Measurements from ENCODE around the gene CPXM2. TPM values are rescaled to one million over a fixed set of nuclear protein-coding genes. Genes with fewer than 3 reads are reported as not detected.

The CPXM2 gene
- total and polyA plus RNA-seq, 2 donors (not counting 1 experiment from before 2014, with no cell fraction given): not detected

DNA sequence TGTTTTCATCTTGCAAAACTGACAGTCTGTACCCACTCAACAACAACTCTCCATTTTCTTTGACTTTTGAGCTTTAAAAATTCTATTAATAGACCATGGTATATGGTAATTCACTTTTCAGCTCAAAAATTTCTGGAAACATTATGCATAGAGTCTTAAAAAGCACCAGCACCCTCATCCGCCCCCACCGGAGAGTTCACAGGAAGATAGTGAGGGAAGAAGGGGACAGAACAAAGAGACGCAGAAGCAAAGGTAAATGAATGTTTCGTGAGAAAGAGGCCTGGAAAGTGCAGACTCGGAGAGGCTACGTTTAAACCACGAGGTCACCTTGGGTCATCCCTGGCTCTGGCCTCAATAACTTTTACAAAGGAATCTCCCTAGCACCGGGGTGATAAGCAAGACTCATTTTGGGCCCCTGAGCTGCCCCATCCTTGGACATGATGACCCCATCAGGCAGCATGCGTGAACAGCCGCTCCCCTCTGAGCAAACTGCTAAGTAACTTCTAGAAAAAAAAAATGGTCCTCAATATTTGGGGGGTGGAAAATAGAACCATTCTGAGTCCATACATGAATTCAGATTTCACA is 96.3 kb downstream of the CPXM2 start:
- Histone ChIP-seq H3K36me3 (replicated peaks in 1 of 2; ENCODE audit: control extremely low read depth in 1 of 2, control insufficient read depth in 1 of 2, extremely low read depth in 1 of 2, insufficient read depth in 2 of 2, low read length in 1 of 2) (no peaks in the 10 kb centered on the region), H3K9ac (ENCODE audit: low read length) (no peak overlapping the region), H3K4me3 (ENCODE audit: control extremely low read depth in 1 of 5, extremely low read depth in 1 of 5, insufficient read depth in 1 of 5, low read depth in 2 of 5, low read length in 4 of 5) (no peak overlapping the region), H3K4me1 (ENCODE audit: control insufficient read depth in 2 of 2, insufficient read depth in 2 of 2, low read length in 2 of 2) (no peaks in the 10 kb centered on the region), H3K9me3 (ENCODE audit: control extremely low read depth in 1 of 3, control insufficient read depth in 2 of 3, insufficient read depth in 1 of 3, low read length in 2 of 3) (peaks cover 0 to 13% (median 0%) of the 10 kb centered on the region in 3 donors), H3K27me3 (replicated peaks in 1 of 4; ENCODE audit: control extremely low read depth in 1 of 4, control insufficient read depth in 3 of 4, insufficient read depth in 4 of 4, low read length in 3 of 4) (no peaks in the 10 kb centered on the region), H3K27ac (ENCODE audit: low read length in 2 of 2) (no peak overlapping the region), H2AFZ (ENCODE audit: insufficient read depth, low read depth, low read length, poor library complexity, severe bottlenecking) (no peak overlapping the region), H3K4me2 (replicated peaks; ENCODE audit: low read depth, low read length, poor library complexity, severe bottlenecking) (no peak overlapping the region), H3K79me2 (ENCODE audit: control insufficient read depth, insufficient read depth, low read length) (no peaks in the 10 kb centered on the region), H4K20me1 (ENCODE audit: control insufficient read depth, insufficient read depth, low read length, poor library complexity, severe bottlenecking) (no peaks in the 10 kb centered on the region)
- ChIA-PET POLR2A (no interaction called here), CTCF (no interaction called here)
- peaks cover 23% of the 10 kb centered on the region for H3K27me3 Mint-ChIP-seq
- H3K4me1 Mint-ChIP-seq: no peaks in the 10 kb centered on the region
- TF ChIP-seq, protein P1, sequence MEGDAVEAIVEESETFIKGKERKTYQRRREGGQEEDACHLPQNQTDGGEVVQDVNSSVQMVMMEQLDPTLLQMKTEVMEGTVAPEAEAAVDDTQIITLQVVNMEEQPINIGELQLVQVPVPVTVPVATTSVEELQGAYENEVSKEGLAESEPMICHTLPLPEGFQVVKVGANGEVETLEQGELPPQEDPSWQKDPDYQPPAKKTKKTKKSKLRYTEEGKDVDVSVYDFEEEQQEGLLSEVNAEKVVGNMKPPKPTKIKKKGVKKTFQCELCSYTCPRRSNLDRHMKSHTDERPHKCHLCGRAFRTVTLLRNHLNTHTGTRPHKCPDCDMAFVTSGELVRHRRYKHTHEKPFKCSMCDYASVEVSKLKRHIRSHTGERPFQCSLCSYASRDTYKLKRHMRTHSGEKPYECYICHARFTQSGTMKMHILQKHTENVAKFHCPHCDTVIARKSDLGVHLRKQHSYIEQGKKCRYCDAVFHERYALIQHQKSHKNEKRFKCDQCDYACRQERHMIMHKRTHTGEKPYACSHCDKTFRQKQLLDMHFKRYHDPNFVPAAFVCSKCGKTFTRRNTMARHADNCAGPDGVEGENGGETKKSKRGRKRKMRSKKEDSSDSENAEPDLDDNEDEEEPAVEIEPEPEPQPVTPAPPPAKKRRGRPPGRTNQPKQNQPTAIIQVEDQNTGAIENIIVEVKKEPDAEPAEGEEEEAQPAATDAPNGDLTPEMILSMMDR (IDR thresholded peaks at IDR 0.05): no peak
- TF ChIP-seq EZH2 (IDR thresholded peaks at IDR 0.05; ENCODE audit: borderline replicate concordance, insufficient read depth, low read depth, low read length, poor library complexity, severe bottlenecking): no peak
- no peaks in the 10 kb centered on the region for H3K9me3 Mint-ChIP-seq (ENCODE audit: insufficient read depth)
- WGBS (ENCODE audit: insufficient coverage): 79% methylated on average over 6 of the region's 10 CpGs
- intact Hi-C loops (cut with micrococcal nuclease): no loop called here
- no peak overlapping the region for H3K27ac Mint-ChIP-seq
- ATAC-seq (ENCODE audit: low read depth) (no peak), DNase-seq (no peak)
- no peak overlapping the region for H3K4me3 Mint-ChIP-seq

DNA sequence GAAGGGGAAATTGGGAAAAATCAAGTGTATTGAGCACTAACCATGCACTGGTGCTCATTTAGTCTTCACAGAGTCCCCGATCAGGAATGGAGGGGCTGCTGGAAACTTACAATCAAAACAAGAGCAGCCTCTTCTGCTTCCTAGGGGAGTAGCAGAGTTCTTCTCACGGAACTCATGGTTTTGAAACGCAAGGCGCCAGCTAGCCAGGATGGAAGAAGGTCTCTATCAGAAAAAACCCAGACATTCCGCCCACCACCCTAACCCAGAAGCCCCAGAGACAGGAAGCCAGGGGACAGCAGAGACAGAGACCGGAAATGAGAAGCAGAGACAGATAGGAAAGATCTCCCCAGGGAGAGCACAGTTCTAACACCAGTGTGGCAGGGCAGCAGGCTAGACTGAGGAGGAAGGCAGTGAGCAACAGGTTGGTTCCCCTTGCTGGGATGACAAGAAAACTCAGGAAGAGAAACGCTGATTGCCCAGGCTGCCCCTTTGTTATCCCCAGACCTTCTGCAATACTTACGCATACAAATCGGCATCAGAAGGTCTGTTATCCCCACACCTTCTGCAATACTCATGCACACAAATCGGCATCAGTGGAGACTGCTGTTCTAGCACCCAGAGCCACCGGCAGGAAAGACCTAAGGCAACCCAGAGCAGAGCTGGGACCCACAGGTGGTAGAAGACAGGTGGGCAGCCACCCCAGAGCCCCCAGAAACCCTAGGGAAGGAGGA is 99.2 kb downstream of the CPXM2 start:
- Histone ChIP-seq H3K4me2 (replicated peaks; ENCODE audit: low read depth, low read length, poor library complexity, severe bottlenecking) (no peak overlapping the region), H3K4me1 (ENCODE audit: control insufficient read depth in 2 of 2, insufficient read depth in 2 of 2, low read length in 2 of 2) (no peaks in the 10 kb centered on the region), H3K27me3 (replicated peaks in 1 of 4; ENCODE audit: control extremely low read depth in 1 of 4, control insufficient read depth in 3 of 4, insufficient read depth in 4 of 4, low read length in 3 of 4) (no peaks in the 10 kb centered on the region), H2AFZ (ENCODE audit: insufficient read depth, low read depth, low read length, poor library complexity, severe bottlenecking) (no peak overlapping the region), H3K4me3 (ENCODE audit: control extremely low read depth in 1 of 5, extremely low read depth in 1 of 5, insufficient read depth in 1 of 5, low read depth in 2 of 5, low read length in 4 of 5) (no peak overlapping the region), H3K9ac (ENCODE audit: low read length) (no peak overlapping the region), H4K20me1 (ENCODE audit: control insufficient read depth, insufficient read depth, low read length, poor library complexity, severe bottlenecking) (no peaks in the 10 kb centered on the region), H3K27ac (ENCODE audit: low read length in 2 of 2) (no peak overlapping the region), H3K79me2 (ENCODE audit: control insufficient read depth, insufficient read depth, low read length) (no peaks in the 10 kb centered on the region), H3K36me3 (replicated peaks in 1 of 2; ENCODE audit: control extremely low read depth in 1 of 2, control insufficient read depth in 1 of 2, extremely low read depth in 1 of 2, insufficient read depth in 2 of 2, low read length in 1 of 2) (no peaks in the 10 kb centered on the region), H3K9me3 (ENCODE audit: control extremely low read depth in 1 of 3, control insufficient read depth in 2 of 3, insufficient read depth in 1 of 3, low read length in 2 of 3) (peaks cover 0 to 24% (median 0%) of the 10 kb centered on the region in 3 donors)
- Mint-ChIP-seq H3K9me3 (ENCODE audit: insufficient read depth) (no peaks in the 10 kb centered on the region), H3K4me1 (no peaks in the 10 kb centered on the region), H3K27ac (no peak overlapping the region), H3K27me3 (peaks cover 15% of the 10 kb centered on the region), H3K4me3 (no peak overlapping the region)
- DNase-seq: no peak
- POLR2A ChIA-PET: no interaction called here
- no peak for ATAC-seq (ENCODE audit: low read depth)
- intact Hi-C loops (cut with micrococcal nuclease): no loop called here
- WGBS (ENCODE audit: insufficient coverage): 74% methylated on average over 7 of the region's 11 CpGs
- no peak for TF ChIP-seq EZH2 (IDR thresholded peaks at IDR 0.05; ENCODE audit: borderline replicate concordance, insufficient read depth, low read depth, low read length, poor library complexity, severe bottlenecking)
- TF ChIP-seq, protein P1 (IDR thresholded peaks at IDR 0.05): no peak
- CTCF ChIA-PET: no interaction called here
